Epithelial cell of esophagus (primary cell): ENCODE measurements around the gene GPR146.

Experiments used
- DNase-seq: peaks from one replicate; pipeline ENCODE4 v3.0.0; 2010; ENCODE audit warnings: low read depth
- H3K4me3 ChIP-seq: 2 replicates; pipeline ENCODE4 v1.5.1; 2011; ENCODE audit warnings: mild to moderate bottlenecking, low read length, control low read depth
- TF ChIP-seq, protein P1 (sequence below): IDR thresholded peaks from 2 replicates; pipeline ENCODE4 v1.5.1; 2011; ENCODE audit warnings: low read depth, mild to moderate bottlenecking, low read length, control low read depth, inconsistent platforms; ENCODE audit not compliant: insufficient read depth; ENCODE audit errors: missing control alignments

The GPR146 gene

DNA sequence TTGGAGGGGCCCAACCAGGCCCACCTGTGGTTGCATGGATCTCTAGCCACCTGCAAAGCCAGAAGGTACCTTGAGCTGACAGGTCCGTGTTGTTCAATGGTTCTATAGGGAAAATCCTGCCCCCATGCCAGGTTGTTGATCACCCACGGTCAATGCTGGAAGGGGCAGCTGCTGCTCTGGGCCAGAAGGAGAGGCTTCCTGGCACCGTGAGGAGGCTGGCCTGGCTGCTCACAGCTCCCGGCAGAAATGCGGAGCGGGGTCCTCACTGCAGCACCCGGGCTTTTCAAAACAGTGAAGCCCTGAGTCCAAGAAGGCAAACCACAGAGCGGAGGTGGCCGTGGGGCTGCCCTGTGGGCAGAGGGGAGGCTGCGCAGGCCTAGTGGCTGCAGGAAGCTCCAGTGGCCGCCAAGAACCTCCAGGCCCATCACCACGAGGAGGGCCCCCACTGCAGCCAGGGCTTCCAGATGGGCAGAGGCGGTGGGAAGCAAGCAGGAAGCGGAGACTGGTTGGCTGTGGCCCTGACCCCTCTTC lies 25.0 kb upstream of the GPR146 start:
- no peak overlapping the region for H3K4me3 ChIP-seq
- TF ChIP-seq, protein P1, sequence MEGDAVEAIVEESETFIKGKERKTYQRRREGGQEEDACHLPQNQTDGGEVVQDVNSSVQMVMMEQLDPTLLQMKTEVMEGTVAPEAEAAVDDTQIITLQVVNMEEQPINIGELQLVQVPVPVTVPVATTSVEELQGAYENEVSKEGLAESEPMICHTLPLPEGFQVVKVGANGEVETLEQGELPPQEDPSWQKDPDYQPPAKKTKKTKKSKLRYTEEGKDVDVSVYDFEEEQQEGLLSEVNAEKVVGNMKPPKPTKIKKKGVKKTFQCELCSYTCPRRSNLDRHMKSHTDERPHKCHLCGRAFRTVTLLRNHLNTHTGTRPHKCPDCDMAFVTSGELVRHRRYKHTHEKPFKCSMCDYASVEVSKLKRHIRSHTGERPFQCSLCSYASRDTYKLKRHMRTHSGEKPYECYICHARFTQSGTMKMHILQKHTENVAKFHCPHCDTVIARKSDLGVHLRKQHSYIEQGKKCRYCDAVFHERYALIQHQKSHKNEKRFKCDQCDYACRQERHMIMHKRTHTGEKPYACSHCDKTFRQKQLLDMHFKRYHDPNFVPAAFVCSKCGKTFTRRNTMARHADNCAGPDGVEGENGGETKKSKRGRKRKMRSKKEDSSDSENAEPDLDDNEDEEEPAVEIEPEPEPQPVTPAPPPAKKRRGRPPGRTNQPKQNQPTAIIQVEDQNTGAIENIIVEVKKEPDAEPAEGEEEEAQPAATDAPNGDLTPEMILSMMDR: no peak
- no peak for DNase-seq

DNA sequence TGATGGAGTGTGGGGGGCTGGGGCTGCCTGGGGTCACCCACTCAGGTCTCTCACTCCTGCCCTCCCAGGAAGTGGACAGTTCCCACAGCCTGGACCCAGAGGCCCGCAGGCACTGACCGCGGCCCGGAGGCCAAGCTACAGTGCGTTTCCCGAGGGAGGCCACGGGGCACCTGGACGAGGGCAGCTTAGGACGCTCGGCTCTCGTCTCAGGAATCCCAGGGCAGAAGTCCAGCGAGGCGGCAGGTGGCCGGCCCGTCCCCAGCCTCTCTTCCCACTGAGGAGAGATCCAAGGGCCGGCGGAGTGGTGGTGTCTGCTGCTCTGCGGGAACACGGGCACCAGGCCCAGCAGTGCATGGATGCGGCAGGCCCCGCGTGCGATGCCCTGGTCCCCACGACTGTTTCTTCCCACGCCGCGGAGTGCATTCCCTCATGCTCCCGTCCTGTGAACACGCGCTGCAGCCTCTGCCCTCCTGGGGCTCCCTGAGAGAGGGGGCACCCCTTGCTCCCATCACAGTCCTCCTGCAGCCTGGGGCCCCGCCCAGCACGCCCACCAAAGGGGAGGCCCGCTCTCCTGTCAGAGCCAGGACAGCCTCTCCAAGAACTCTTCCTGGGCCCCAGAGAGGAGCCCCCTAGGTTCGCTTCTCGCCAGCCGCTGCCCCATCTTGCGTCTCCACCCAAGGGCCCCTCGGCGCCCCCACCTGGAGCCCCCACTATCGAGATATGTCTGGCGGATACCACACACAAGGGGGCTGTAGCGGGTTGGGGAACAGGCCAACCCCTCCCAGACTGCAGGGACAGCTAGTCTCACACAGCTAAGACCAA lies 24.3 kb upstream of the GPR146 start:
- TF ChIP-seq, protein P1: no peak
- no peak overlapping the region for H3K4me3 ChIP-seq
- no peak for DNase-seq

DNA sequence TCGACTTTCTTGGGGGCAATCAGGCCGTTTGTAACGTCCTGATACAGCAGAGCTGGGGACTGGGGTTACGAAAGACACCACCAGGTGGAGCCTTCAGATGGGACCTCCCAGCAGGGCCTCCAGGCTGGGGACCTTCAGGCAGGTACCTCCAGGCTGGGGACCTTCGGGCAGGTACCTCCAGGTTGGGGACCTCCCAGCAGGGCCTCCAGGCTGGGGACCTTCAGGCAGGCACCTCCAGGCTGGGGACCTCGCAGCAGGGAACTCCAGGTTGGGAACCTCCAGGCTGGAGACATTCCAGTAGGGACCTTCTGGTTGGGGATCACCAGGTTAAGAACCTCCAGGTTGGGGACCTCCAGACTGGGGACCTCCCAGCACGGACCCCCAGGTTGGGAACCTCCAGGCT lies 23.5 kb upstream of the GPR146 start:
- DNase-seq: no peak
- TF ChIP-seq, protein P1: no peak

DNA sequence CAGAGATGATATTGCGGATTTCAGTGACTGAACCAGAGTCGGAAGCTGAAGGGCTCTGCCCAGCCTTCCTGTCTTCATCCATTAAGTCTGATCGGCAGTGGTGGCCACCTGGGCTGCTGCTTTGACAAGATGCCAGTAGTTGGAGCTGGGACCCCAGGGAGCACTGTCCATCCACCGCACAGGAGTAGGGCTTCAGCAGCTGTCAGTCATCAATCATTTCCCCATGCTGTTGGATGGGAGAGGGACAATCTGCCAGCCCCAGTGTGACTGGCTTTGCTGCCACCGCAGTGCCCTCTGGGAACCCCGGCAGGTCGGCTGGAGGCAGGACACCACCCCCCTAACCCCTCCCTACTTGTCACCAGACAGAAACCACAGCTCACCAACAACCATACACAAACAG lies 23.0 kb upstream of the GPR146 start:
- H3K4me3 ChIP-seq: no peak overlapping the region
- TF ChIP-seq, protein P1: no peak
- DNase-seq: no peak

More for the DNA sequence above, 23.5 kb upstream of the GPR146 start:
- no peak overlapping the region for H3K4me3 ChIP-seq

DNA sequence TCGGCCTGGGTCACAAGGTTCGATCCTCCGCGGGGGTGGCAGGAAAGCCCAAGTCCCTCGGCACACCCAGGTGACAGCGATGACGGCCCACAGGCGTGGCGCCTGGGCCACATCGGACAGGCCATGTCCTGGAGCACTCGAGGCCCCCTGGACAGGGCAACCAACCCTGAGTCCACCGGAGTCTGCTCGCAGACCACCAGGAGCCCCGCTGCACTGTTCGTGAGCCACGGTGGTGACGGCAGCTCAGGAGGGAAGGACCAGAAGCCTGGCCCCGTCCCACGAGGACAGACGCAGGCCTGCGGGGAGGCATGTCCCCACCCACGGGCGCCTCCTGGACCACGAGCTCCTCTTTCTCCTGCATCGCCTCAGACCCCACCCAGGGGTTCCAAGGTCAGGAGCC lies 22.4 kb upstream of the GPR146 start:
- no peak for DNase-seq
- TF ChIP-seq, protein P1: no peak
- H3K4me3 ChIP-seq: no peak overlapping the region

DNA sequence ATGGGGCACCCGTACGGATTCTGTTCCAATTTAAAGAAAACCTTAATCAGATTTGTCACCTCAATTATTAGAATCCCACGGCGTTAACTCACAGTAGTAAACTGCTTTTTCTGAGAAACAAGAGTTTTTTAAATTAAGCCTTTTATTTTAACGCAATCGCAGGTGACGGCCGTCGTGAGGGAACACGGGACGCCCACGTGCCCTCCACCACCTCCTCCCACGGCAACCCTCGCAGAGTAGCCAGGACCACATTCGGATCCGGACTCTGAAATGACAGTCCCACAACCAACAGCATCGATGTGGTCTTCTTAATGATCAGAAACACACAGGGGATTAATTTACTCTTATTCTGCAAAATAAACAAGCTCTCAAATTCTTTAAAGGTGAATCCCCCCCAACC lies 22.0 kb upstream of the GPR146 start:
- DNase-seq: no peak
- TF ChIP-seq, protein P1: no peak
- no peak overlapping the region for H3K4me3 ChIP-seq
